GM12865 (cell line): ENCODE measurements around the gene SPATS2.

ENCODE experiments used
- DNase-seq: peaks from one replicate; pipeline ENCODE4 v3.0.0; 2010; ENCODE audit warnings: low read depth
- H3K4me3 ChIP-seq: 2 replicates; pipeline ENCODE4 v1.5.1; 2011; ENCODE audit warnings: mild to moderate bottlenecking, low read depth, low read length, control low read depth
- CTCF ChIP-seq: IDR thresholded peaks from 2 replicates; pipeline ENCODE4 v1.5.1; 2011; ENCODE audit warnings: low read length, control low read depth, low read depth, inconsistent platforms; ENCODE audit not compliant: insufficient read depth; ENCODE audit errors: missing control alignments

Gene SPATS2

GRCh38 chr12:49342066-49342913, 25.0 kb upstream of the SPATS2 start:
- H3K4me3 ChIP-seq: no peak overlapping the region
- DNase-seq: peak; percentile 88
- peak; percentile 84 for TF ChIP-seq CTCF

GRCh38 chr12:49342914-49343731, 24.1 kb upstream of the SPATS2 start:
- peak; percentile 22 for DNase-seq
- no peak overlapping the region for H3K4me3 ChIP-seq
- no peak for TF ChIP-seq CTCF

GRCh38 chr12:49344486-49345050, 22.7 kb upstream of the SPATS2 start:
- no peak for DNase-seq
- no peak overlapping the region for H3K4me3 ChIP-seq
- no peak for TF ChIP-seq CTCF

- H3K4me3 ChIP-seq: peak overlapping the region; percentile 29; the same call in 1 of the 2 replicates
- peak; percentile 64 for DNase-seq
- TF ChIP-seq CTCF: no peak
These were observed 22.0 kb upstream of the SPATS2 start for GRCh38 chr12:49345051-49345824.

- no peak for TF ChIP-seq CTCF
- H3K4me3 ChIP-seq: peak overlapping the region; percentile 29
- DNase-seq: no peak
These were observed 21.2 kb upstream of the SPATS2 start for GRCh38 chr12:49345825-49346658.
